Measurements from ENCODE around the gene NDUFA13.

Gene NDUFA13

DNA sequence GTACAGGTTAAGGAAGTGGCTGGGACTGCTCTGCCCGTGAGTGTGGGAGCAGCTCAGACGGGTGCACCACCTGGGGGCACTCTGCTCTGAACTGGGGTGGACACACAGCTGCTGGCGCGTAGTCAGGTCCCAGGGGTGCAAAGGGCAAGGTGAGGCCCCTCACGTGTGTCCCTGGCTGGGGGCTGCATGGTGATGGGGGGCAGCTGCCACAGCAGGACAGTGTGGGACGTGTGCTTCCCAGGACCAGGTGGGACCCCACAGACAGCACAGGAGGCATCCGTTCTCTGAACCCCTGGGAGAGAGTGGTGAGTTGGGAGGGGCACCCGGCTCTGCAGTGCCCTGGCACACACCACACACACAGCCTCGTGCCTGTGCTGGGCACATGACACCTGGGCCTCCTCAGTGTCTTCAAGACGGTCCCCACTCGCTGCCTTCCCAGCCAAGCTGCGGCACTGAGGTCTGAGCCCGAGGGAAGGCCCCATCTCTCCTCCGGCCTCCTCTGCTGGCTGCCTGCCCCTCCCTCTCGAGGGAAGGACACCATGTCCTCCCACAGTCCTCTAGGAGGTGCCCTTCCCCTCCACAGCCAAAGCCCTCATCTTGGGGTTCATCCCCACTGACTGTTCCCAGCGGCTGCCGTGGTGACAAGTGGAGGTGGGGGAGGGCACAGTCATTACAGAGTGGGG, 46.8 kb downstream of the NDUFA13 start:
- no peak for TF ChIP-seq Cebpa-rat (IDR thresholded peaks at IDR 0.05)
- no peak overlapping the region for H3K4me2 ChIP-seq
- peaks cover 25% of the 10 kb centered on the region for H3K4me1 ChIP-seq
- H3K27me3 ChIP-seq, result no peaks in the 10 kb centered on the region
- H4K20me1 ChIP-seq, result no peaks in the 10 kb centered on the region
- no peak overlapping the region for H3K27ac ChIP-seq
- peaks cover 4% of the 10 kb centered on the region for H3K9me3 ChIP-seq
- no peak overlapping the region for H3K9ac ChIP-seq
- H3K36me3 ChIP-seq, result peaks cover 23% of the 10 kb centered on the region
- H3K4me3 ChIP-seq, result no peak overlapping the region

DNA sequence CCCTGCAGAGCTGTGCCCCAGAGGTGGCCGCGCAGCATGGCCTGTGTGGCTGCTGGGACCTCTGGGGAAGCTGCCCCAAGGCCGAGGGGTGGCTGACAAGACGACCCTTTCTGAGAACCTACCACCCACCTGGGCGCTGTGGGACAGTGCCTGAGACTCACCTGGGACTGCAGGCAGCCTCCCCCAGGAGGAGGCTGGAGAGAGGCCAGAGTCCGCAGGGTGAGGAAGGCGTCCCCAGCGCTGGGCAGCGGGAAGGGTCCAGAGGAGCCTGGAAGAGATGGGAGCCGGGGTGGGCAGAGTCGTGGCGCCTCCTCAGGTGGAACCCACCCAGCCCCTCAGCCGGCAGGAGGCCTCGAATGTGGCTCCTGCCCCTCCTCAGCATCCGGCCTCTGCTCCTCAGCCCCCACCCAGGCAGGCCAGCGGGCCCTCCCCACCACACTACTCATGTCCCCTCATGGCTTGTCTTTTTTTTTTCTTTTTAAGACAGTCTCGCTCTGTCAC, 47.4 kb downstream of the NDUFA13 start:
- H3K27ac ChIP-seq, result no peak overlapping the region
- no peak overlapping the region for H3K4me2 ChIP-seq
- H3K9me3 ChIP-seq, result peaks cover 9% of the 10 kb centered on the region
- no peak overlapping the region for H3K4me3 ChIP-seq
- TF ChIP-seq Cebpa-rat (IDR thresholded peaks at IDR 0.05), result no peak
- no peaks in the 10 kb centered on the region for H3K27me3 ChIP-seq
- H4K20me1 ChIP-seq, result no peaks in the 10 kb centered on the region
- H3K36me3 ChIP-seq, result peaks cover 25% of the 10 kb centered on the region
- no peak overlapping the region for H3K9ac ChIP-seq
- H3K4me1 ChIP-seq, result peaks cover 19% of the 10 kb centered on the region

DNA sequence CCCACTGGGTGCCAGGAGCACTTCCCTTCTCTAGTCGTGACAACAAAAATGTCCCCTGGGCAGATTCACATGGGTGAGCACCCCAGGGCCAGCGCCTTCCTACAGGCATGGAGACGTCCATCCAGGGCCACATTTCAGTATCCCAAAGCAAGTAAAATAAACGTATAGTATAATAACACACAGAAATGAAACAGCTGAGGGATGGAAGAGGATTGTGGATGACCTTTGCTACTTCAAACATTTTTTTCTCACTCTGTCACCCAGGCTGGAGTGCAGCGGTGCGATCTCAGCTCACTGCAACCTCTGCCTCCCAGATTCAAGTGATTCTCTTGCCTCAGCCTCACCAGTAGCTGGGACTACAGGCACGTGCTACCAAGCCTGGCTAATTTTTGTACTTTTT, 50.3 kb downstream of the NDUFA13 start:
- peaks cover 16% of the 10 kb centered on the region for H3K4me1 ChIP-seq
- no peak overlapping the region for H3K27ac ChIP-seq
- TF ChIP-seq Cebpa-rat (IDR thresholded peaks at IDR 0.05), result no peak
- H3K36me3 ChIP-seq, result peaks cover 43% of the 10 kb centered on the region
- no peaks in the 10 kb centered on the region for H4K20me1 ChIP-seq
- peaks cover 20% of the 10 kb centered on the region for H3K9me3 ChIP-seq
- no peak overlapping the region for H3K9ac ChIP-seq
- no peaks in the 10 kb centered on the region for H3K27me3 ChIP-seq
- H3K4me2 ChIP-seq, result no peak overlapping the region
- H3K4me3 ChIP-seq, result no peak overlapping the region

DNA sequence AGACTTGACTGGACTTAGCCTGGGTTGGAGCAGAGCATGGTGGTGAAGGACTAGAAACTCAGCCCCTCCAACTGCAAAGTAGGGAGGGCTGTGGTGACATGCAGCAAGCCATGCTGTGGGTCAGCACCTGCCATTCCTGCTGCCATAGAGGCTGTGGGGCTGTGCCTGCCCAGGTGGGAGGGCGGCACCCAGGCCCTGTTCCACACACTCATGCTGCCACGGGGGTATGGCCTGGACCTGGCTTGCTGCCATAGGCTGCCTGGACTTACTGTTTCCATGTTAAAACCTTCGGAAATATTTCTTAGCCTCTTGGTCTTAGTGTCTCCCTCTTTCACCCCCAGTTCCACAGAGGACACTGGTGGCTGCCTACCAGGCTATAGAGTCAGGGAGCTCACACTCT, 51.4 kb downstream of the NDUFA13 start:
- Histone ChIP-seq H3K4me2 (no peak overlapping the region), H3K4me1 (peaks cover 16% of the 10 kb centered on the region), H3K27me3 (no peaks in the 10 kb centered on the region), H3K9ac (no peak overlapping the region), H4K20me1 (no peaks in the 10 kb centered on the region), H3K36me3 (peaks cover 43% of the 10 kb centered on the region), H3K27ac (no peak overlapping the region), H3K4me3 (no peak overlapping the region), H3K9me3 (peaks cover 20% of the 10 kb centered on the region)
- TF ChIP-seq Cebpa-rat (IDR thresholded peaks at IDR 0.05), result no peak

DNA sequence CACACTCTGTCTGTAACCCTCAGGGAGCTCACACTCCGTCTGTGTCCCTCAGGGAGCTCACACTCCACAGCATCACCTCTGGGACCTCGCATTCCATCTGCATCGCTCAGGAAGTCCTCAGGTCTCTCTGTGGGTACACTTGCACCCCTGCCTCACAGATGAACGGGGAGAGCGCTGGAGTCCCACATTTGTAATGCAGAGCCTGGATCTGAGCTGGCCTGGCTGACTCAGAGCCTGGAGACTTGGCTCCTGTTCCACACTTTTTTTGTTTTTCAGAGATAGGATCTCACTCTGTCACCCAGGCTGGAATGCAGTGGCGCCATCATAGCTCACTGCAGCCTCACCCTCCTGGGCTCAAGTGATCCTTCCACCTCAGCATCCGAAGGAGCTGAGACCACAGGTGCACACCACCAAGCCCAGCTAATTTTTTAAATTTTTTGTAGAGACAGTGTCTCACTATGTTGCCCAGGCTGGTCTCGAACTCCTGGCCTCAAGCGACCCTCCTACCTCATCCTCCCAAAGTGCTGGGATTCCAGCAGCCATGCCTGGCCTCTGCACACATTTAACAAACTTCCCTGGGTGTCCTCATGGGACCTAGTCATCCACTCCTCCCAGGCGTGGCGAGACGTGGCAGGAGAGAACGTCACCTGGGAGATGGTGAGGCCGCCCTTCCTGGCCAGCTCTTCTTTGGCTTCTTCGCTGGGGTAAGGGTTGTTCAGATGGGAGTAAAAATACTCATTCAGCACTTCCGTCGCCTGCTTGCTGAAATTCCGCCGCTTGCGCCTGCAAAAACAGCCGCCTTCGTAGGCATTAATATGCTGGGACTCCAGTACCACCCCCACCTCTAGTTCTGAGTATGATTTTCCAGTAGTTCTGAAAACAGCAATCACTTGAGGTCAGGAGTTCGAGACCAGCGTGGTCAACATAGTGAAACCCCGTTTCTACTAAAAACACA, 53.1 kb downstream of the NDUFA13 start:
- Histone ChIP-seq H4K20me1 (no peaks in the 10 kb centered on the region), H3K27ac (no peak overlapping the region), H3K4me1 (peaks cover 16% of the 10 kb centered on the region), H3K9me3 (peaks cover 20% of the 10 kb centered on the region), H3K36me3 (peaks cover 38% of the 10 kb centered on the region), H3K4me2 (no peak overlapping the region), H3K27me3 (no peaks in the 10 kb centered on the region), H3K4me3 (no peak overlapping the region), H3K9ac (no peak overlapping the region)
- no peak for TF ChIP-seq Cebpa-rat (IDR thresholded peaks at IDR 0.05)

DNA sequence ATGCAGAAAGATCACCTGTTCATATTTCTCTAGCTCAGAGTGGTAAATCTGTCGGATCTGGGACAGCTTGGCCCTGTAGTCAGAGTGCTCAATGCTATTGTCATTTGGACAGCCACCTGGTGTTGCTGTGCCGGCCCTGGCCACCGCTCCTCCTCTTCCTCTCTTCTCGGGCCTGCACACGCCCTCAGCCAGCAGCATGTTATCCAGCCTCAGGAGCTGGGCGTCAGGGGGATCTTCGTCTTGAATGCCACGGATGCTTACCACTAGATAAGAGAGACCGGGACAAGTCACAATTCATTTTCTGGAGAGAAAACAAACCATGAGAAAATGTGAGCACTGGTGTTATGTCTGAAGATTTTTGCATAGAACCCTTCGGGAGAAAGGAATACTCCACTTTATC, 54.5 kb downstream of the NDUFA13 start:
- H3K27ac ChIP-seq, result no peak overlapping the region
- H4K20me1 ChIP-seq, result no peaks in the 10 kb centered on the region
- H3K4me2 ChIP-seq, result no peak overlapping the region
- H3K27me3 ChIP-seq, result no peaks in the 10 kb centered on the region
- H3K36me3 ChIP-seq, result peaks cover 27% of the 10 kb centered on the region
- no peak for TF ChIP-seq Cebpa-rat (IDR thresholded peaks at IDR 0.05)
- no peak overlapping the region for H3K9ac ChIP-seq
- H3K4me3 ChIP-seq, result no peak overlapping the region
- peaks cover 20% of the 10 kb centered on the region for H3K9me3 ChIP-seq
- peaks cover 16% of the 10 kb centered on the region for H3K4me1 ChIP-seq

DNA sequence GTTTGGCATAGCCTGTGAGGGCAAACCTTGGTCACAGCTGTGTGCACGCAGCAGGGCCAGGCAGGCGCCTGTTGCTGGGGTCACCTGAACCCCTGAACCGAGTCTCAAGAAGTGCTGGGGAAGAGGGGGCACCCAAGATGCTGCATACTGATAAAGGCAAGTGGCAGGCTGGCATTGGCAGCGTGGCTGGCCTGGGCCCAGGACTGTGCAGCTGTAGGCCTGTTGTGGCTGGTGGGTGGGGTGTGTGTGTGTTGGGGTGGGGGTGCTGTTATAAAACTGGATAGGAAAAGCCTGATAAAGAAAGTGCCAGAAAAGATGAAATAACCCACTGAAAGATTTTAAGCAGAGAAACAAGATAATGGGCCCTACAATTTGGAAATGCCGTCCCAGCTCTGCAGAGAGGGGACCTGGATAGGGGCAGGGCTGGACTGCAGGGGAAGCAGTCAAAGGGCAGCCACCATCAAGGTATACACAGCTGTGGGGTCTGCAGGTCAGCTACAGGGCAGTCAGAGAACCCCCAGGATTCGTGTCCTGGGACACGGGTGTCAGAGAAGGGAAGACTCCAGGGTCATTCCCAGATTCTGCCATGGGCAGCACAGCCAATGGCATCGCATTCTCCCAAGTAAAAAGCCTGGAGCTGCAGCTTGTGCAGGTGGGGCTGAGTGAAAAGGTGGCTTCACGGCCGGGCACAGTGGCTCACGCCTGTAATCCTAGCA, 55.2 kb downstream of the NDUFA13 start:
- no peak for TF ChIP-seq Cebpa-rat (IDR thresholded peaks at IDR 0.05)
- Histone ChIP-seq H4K20me1 (no peaks in the 10 kb centered on the region), H3K4me3 (no peak overlapping the region), H3K4me2 (no peak overlapping the region), H3K4me1 (peaks cover 16% of the 10 kb centered on the region), H3K9ac (no peak overlapping the region), H3K27ac (no peak overlapping the region), H3K27me3 (no peaks in the 10 kb centered on the region), H3K36me3 (peaks cover 27% of the 10 kb centered on the region), H3K9me3 (peaks cover 20% of the 10 kb centered on the region)

DNA sequence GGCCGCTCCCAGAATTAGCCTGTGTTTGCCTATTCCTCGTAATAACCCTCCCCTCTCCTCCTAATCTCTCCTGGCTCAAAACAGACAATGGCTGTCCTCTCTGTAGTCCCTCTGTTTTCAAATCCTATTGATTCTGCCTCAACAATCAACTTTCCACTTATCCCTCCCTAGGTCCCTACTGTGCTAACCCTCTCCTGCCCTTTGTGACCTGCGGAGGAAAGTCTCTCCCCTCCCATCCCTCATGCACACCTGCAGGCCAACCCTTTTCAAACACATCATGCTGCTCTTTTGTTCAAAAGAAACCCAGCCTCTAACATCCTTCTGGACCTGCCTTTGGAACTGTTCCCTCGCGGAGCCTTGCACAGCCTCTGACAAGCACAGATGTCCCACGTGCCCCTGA, 59.4 kb downstream of the NDUFA13 start:
- no peak for TF ChIP-seq Cebpa-rat (IDR thresholded peaks at IDR 0.05)
- H3K36me3 ChIP-seq, result no peaks in the 10 kb centered on the region
- H3K9me3 ChIP-seq, result no peaks in the 10 kb centered on the region
- no peak overlapping the region for H3K27ac ChIP-seq
- peaks cover 3% of the 10 kb centered on the region for H3K4me1 ChIP-seq
- no peaks in the 10 kb centered on the region for H4K20me1 ChIP-seq
- H3K9ac ChIP-seq, result no peak overlapping the region
- no peaks in the 10 kb centered on the region for H3K27me3 ChIP-seq
- no peak overlapping the region for H3K4me3 ChIP-seq
- H3K4me2 ChIP-seq, result no peak overlapping the region
